Stimulated activated CD8-positive, alpha-beta memory T cell treated with anti-CD3 and anti-CD28 coated beads, Interleukin-7, amount 100 ng/mL, for 4 hours (primary cell): ENCODE data around the gene AP2A1.
"Not testable (repeated sequence)": the region's sequence is repeated elsewhere in the genome, so short reads cannot be mapped to it uniquely, and the experiment has no call there.

Source experiments
- DNase-seq, 2 donors: peaks; one replicate each; pipeline ENCODE4 v3.0.0-alpha.2; 2020; ENCODE audit warnings: low read depth in 2 of 2

Gene AP2A1

GRCh38 chr19:49766930-49767299, at the start of gene AP2A1:
AP2A1 (plus strand) TSS chr19:49767001; CDS start chr19:49767134, 133 bp downstream.
- DNase-seq: no peak

GRCh38 chr19:49718511-49718910, 48.3 kb upstream of the AP2A1 start:
- no peak for DNase-seq

GRCh38 chr19:49718991-49719390, 47.8 kb upstream of the AP2A1 start:
- no peak for DNase-seq

GRCh38 chr19:49719420-49719819, 47.4 kb upstream of the AP2A1 start:
- DNase-seq: not testable (repeated sequence)

GRCh38 chr19:49727217-49728030, 39.4 kb upstream of the AP2A1 start:
- no peak for DNase-seq

GRCh38 chr19:49730166-49730565, 36.6 kb upstream of the AP2A1 start:
- no peak for DNase-seq

- no peak for DNase-seq
Observed at GRCh38 chr19:49738268-49738667, 28.5 kb upstream of the AP2A1 start.

- no peak for DNase-seq
Observed at GRCh38 chr19:49739098-49739497, 27.7 kb upstream of the AP2A1 start.

GRCh38 chr19:49739933-49740332, 26.9 kb upstream of the AP2A1 start:
- no peak for DNase-seq

- no peak for DNase-seq
Observed at GRCh38 chr19:49741210-49741844, 25.5 kb upstream of the AP2A1 start.

GRCh38 chr19:49744946-49745381, 21.8 kb upstream of the AP2A1 start:
- DNase-seq: no peak

GRCh38 chr19:49746206-49746958, 20.4 kb upstream of the AP2A1 start:
- DNase-seq: peak; percentile 14 to 27

GRCh38 chr19:49749055-49749716, 17.6 kb upstream of the AP2A1 start:
- no peak for DNase-seq

GRCh38 chr19:49749771-49750170, 17.0 kb upstream of the AP2A1 start:
- DNase-seq: no peak

GRCh38 chr19:49752701-49753100, 14.1 kb upstream of the AP2A1 start:
- DNase-seq: no peak

GRCh38 chr19:49755956-49756355, 10.8 kb upstream of the AP2A1 start:
- DNase-seq: no peak

GRCh38 chr19:49758292-49758691, 8.5 kb upstream of the AP2A1 start:
- DNase-seq: no peak

- no peak for DNase-seq
Observed at GRCh38 chr19:49761249-49761624, 5.6 kb upstream of the AP2A1 start.

- DNase-seq: no peak
Observed at GRCh38 chr19:49761625-49762311, 5.0 kb upstream of the AP2A1 start.

- no peak for DNase-seq
Observed at GRCh38 chr19:49763230-49763629, 3.6 kb upstream of the AP2A1 start, which contains the start of gene TSKS. TSKS (minus strand) TSS chr19:49763306; CDS start chr19:49763247, 59 bp downstream.

- no peak for DNase-seq
Observed at GRCh38 chr19:49764341-49764740, 2.5 kb upstream of the AP2A1 start.
